AG04450 (cell line): ENCODE measurements around the gene MAPK7. TPM values are rescaled to one million over a fixed set of nuclear protein-coding genes. Genes with fewer than 3 reads are reported as not detected.

Experiments
- CTCF ChIA-PET: fragments of 300-600, 350-600 bp; formaldehyde crosslinking; extraction: SDS; loops from one replicate; lab custom pipeline; 2022; ENCODE audit warnings: antibody characterized with exemption, inconsistent platforms; lab: Charles Lee
- POLR2A ChIA-PET: fragments of 350-600 bp; formaldehyde crosslinking; extraction: SDS; loops from one replicate; lab custom pipeline; 2021; ENCODE audit warnings: antibody characterized with exemption, inconsistent platforms; lab: Yijun Ruan, JAX
- DNase-seq: peaks from one replicate; pipeline ENCODE4 v3.0.0-alpha.2; 2011; ENCODE audit warnings: low read depth, low spot score
- H3K27ac ChIP-seq: one replicate; pipeline ENCODE4 v1.5.1; 2012; ENCODE audit warnings: low read depth, low read length, control low read depth
- H3K27me3 ChIP-seq: one replicate; pipeline ENCODE4 v1.6.0; 2012; ENCODE audit warnings: low read length; ENCODE audit not compliant: control insufficient read depth, insufficient read depth
- H3K4me3 ChIP-seq: 2 replicates; pipeline ENCODE4 v1.5.1; 2011; ENCODE audit warnings: mild to moderate bottlenecking, low read depth, low read length, control low read depth
- H3K9me3 ChIP-seq: 2 replicates; pipeline ENCODE4 v1.5.1; 2012; ENCODE audit warnings: low read length; ENCODE audit not compliant: control insufficient read depth, insufficient read depth
- polyA plus RNA-seq: library from polyadenylated mRNA; depleted of rRNA; stranded (reverse); fragments of >200 nt; gene quantifications from 2 replicates; pipeline ENCODE4 v1.2.3, GENCODE V29; 2011
- TF ChIP-seq, protein P1 (sequence below): IDR thresholded peaks from 2 replicates; pipeline ENCODE4 v1.5.1; 2011; ENCODE audit warnings: low read depth, low read length, control low read depth, inconsistent platforms

MAPK7 gene
- polyA plus RNA-seq, 1 experiment: 6.2 TPM

DNA sequence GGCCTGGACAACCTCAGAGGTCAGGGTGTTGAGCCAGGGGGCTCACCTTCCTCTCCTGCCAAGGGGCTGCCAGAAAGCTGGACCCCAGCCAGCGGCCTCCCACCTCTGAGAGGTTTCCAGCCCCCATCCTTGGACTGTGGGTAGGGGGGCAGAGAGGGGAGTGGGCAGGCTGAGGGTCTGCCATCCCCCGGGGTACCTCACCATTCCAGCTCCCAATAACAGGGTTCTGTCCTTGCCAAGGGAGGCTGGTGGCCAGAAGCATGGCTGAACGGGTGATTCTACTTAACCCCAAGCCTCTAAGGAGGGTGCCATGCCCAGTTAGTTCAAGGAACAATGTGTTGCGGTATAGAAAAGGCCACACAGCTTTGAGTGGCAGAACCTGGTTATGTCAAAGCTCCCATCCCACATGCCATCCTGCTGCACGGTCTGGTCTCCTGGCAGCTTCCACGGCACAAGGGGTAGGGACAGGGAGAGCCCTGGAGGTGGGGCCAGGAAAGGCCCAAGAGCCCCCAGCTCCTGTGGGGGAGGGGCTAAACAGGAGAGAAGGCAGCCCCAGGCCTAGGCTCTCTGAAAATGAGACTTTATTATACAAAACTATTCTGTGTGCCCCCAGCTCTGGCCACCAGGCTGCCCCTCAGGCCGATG is 35.6 kb upstream of the MAPK7 start:
- ChIA-PET POLR2A (interaction anchor here (1.2 kb wide), 1 partner anchor 11 kb away, joined by 5 read pairs; no protein-coding TSS in a partner anchor), CTCF (interaction anchor here (0.7 kb wide), 1 partner anchor 20 kb away, joined by 4 read pairs; the partner anchor contains the start of gene B9D1)
- DNase-seq: no peak
- H3K4me3 ChIP-seq: no peak overlapping the region
- no peak overlapping the region for H3K27ac ChIP-seq
- no peaks in the 10 kb centered on the region; the same call in 1 of the 2 replicates for H3K9me3 ChIP-seq
- TF ChIP-seq, protein P1, sequence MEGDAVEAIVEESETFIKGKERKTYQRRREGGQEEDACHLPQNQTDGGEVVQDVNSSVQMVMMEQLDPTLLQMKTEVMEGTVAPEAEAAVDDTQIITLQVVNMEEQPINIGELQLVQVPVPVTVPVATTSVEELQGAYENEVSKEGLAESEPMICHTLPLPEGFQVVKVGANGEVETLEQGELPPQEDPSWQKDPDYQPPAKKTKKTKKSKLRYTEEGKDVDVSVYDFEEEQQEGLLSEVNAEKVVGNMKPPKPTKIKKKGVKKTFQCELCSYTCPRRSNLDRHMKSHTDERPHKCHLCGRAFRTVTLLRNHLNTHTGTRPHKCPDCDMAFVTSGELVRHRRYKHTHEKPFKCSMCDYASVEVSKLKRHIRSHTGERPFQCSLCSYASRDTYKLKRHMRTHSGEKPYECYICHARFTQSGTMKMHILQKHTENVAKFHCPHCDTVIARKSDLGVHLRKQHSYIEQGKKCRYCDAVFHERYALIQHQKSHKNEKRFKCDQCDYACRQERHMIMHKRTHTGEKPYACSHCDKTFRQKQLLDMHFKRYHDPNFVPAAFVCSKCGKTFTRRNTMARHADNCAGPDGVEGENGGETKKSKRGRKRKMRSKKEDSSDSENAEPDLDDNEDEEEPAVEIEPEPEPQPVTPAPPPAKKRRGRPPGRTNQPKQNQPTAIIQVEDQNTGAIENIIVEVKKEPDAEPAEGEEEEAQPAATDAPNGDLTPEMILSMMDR: no peak
- no peaks in the 10 kb centered on the region for H3K27me3 ChIP-seq

DNA sequence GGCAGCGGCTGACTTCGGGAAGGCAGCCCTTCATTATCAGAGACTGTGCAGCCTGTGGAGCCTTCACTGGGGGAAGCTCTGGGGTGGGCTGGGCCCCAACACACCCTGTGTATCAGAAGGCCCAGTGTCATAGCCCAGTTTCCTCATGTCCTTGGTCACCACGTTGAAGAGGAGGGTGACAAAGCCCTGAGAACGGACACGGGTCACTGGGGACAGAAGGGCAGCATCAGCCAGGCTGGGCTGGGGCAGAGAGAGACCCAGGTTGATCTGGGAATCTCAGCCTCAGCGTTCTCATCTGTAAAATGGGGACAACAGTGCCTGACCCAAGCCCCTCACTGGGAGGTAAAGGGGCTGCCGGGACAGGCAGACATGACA is 35.1 kb upstream of the MAPK7 start:
- ChIA-PET CTCF (no interaction called here), POLR2A (interaction anchor here (1.2 kb wide), 1 partner anchor 11 kb away, joined by 5 read pairs; no protein-coding TSS in a partner anchor)
- no peak for DNase-seq
- H3K4me3 ChIP-seq: no peak overlapping the region
- TF ChIP-seq, protein P1: no peak
- no peak overlapping the region for H3K27ac ChIP-seq
- no peaks in the 10 kb centered on the region for H3K27me3 ChIP-seq
- H3K9me3 ChIP-seq: no peaks in the 10 kb centered on the region; the same call in 1 of the 2 replicates

DNA sequence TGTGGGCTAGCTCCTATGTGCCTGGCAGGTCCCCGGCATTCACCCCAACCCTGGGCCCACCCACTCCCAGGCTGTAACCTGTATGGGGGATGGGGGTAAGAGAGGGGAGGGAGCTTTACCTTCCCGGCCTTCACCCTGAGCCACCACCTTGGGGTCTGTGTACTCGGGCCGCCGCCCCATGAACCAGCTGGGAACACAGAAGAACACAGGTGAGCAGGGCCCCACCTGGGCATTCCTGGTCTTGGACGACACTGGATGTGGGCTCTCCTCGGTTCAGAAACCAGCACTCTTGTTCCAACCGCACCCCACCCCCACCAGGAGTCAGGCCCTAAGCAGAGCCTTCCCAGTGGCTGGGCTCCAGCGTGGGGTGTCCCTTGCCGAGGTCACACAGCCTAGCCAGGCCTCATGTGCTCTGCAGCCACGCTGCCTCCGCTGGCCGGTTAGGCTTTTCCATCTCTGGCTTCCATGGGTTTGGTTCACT is 34.6 kb upstream of the MAPK7 start:
- ChIA-PET CTCF (no interaction called here), POLR2A (no interaction called here)
- no peak for DNase-seq

DNA sequence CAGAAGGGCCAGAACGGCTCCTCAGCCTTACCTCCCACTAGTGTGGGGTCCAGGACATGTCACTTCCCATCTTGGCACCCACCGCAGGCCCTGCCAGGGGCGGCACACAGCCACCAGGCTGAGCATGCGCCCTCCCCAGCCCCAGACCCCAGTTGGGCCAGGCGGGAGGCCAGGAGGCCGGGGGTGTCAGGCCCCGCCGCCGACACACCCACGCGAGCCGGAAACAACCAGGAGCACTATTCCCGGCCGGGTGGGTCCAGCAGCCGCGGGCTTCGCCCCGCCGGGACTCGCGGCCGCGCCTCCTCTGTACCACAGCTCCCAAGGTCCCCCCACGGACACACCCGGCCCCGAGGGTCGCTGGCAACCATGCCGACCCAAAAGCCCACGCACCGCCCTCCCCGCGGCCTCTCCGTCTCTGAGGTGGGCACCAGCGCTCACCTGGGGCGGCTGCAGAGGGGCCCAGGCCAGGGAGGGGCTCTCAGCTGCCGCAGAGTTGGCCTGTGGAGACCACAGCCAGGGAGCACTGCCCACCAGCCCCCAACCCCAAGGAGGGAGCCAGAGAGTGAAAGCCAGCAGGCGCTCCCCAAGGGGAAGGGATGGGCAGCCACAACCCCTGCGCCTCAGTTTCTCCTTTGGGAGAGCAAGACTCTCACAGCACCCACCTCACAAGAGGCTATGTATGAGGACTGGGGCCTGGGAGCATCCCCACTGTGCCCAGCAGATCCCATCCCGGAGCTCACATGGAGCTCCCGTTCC is 33.8 kb upstream of the MAPK7 start:
- ChIA-PET CTCF (no interaction called here), POLR2A (no interaction called here)
- no peak for DNase-seq
- Histone ChIP-seq H3K4me3 (no peak overlapping the region), H3K27ac (no peak overlapping the region), H3K9me3 (no peaks in the 10 kb centered on the region; the same call in 1 of the 2 replicates), H3K27me3 (no peaks in the 10 kb centered on the region)
- TF ChIP-seq, protein P1: no peak

More for the DNA sequence above, 34.6 kb upstream of the MAPK7 start:
- Histone ChIP-seq H3K9me3 (no peaks in the 10 kb centered on the region; the same call in 1 of the 2 replicates), H3K4me3 (no peak overlapping the region), H3K27me3 (no peaks in the 10 kb centered on the region), H3K27ac (no peak overlapping the region)
- TF ChIP-seq, protein P1: no peak

DNA sequence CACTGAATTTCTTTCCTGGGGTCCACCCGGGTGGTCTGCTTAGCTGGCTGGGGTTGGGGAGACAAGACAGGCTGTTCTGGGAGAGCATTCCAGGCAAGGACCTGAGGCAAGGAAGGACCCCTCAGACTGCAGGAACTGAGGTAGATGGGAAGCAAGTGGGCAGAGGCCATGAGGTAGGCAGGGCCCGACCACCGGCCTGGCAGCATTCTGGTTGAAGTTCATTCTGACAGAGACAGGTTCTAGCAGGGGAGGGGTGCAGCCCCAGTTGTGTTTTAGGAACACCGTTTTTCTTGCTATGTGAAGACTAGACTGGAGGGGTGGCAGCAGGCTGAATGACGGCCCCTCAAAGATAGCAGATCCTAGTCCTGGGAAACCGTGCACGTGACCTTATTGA is 33.2 kb upstream of the MAPK7 start:
- CTCF ChIA-PET: no interaction called here
- Histone ChIP-seq H3K27ac (no peak overlapping the region), H3K27me3 (no peaks in the 10 kb centered on the region), H3K9me3 (no peaks in the 10 kb centered on the region; the same call in 1 of the 2 replicates), H3K4me3 (no peak overlapping the region)
- DNase-seq: no peak
- POLR2A ChIA-PET: no interaction called here
- TF ChIP-seq, protein P1: no peak
